GM19397 (cell line): ENCODE results near the gene AGPAT3.

Source experiments
- ATAC-seq: cut with Tn5 transposase; IDR thresholded peaks from one replicate; pipeline ENCODE4 v1.9.1; 2021; ENCODE audit warnings: mild to moderate bottlenecking, moderate library complexity; ENCODE audit not compliant: unreplicated experiment

Gene AGPAT3

GRCh38 chr21:43861706-43862105 lies 3.3 kb upstream of the AGPAT3 start:
- no peak for ATAC-seq

DNA sequence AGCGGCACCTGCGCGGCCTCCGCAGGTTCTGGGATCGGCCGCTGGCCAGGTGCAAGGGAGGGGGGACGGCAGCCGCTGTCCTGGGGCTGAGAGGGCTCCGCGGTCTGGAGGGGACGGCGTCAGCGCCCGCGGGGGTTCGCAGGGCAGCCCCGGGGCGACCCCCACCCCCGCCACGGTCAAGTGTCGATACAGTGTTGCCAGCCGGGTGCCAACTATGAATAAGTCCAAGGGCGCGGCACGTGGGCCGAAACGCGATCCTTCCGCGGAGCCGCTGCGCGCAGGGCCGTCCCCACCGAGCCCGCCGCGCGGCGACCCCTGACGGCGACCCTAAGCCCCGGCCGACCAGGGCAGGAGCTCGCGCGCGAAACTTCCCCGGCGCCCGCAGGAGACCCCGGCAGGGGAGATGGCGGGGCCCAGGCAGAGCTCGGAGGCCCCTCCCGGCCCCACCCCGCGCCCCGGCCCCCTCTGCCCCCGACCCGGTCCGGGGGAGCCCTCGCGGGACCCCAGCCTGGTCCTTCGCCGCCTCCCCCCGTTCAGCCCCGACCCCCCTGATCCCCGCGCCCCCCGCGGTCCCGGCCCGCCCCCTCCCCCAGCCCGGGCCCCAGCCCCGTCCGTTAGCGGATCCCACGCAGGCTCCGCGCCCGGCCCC lies 586 bp upstream of the AGPAT3 start:
- peak; percentile 10 for ATAC-seq

- ATAC-seq = peak; percentile 42
Measured at GRCh38 chr21:43865540-43866259, 677 bp downstream of the AGPAT3 start.

DNA sequence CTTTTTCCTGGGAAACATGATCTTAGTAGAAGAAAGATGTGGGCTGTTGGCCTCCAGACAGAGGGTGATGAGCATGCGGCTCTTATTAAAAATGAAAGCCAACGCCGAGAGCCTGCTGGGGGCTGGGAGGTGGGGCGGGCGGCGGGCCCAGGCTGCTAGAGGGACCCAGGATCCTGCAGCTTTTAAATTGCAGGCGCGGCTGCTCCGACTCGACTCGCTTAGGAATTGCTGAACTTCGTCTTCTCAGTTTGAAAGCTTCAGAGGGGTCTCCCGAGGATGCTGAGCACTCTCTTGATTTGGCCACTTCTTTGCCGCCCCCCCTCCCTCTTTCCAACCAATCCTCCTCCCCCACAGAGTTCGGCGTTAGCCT lies 1.2 kb downstream of the AGPAT3 start:
- no peak for ATAC-seq

DNA sequence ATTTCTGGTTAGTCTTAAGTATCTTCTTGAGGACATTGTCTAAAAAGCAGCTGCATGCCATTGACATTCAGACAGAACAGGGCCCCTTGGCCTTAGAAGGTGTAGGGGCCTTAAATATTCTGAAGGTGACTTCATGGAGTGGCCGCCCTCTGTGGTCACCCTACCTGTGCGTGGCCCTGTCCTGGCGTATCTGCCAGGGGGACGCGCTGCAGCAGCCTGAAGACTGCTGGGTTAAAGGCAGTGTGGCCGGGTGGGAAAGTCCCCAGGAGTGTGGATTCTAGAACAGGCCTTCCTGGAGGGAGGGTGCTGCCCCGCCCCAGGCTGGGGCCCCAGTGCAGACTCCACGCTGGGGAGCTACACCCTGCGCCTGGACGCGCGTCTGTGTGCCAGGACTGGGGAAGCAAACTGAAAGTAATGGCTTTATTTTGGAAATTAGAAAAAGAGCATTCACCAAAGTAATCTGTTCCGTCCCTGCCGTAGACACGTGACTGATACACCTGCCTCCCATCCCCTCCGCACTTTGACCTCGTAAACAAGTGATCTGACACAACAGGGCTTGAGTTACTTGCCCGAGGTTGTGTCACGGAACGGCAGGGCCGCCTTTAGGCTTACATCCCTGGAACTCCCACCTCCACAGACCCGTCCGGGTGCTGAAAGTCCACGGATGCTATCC lies 1.8 kb downstream of the AGPAT3 start:
- ATAC-seq = no peak

- ATAC-seq = no peak
Measured at GRCh38 chr21:43867332-43867703, 2.3 kb downstream of the AGPAT3 start.

GRCh38 chr21:43867948-43868347 lies 2.9 kb downstream of the AGPAT3 start:
- no peak for ATAC-seq

DNA sequence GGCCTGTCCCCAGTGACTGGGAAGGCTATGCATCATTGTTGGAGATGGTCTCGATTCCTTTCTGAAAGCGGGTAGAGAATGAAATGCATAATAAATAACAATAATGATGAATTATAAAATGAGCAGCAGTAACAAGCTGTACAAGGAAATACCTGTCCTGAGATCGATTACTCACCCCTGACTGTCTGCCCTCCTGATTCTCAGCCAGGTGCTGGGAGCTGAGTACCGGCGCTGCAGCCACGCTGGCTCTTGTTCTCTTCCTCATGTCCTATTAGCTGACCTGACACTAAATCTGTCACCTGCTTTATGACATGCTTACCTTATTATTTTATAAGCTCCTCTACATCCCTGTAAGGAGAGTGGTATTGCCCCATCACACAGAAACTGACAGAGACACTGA lies 3.4 kb downstream of the AGPAT3 start:
- ATAC-seq = no peak

DNA sequence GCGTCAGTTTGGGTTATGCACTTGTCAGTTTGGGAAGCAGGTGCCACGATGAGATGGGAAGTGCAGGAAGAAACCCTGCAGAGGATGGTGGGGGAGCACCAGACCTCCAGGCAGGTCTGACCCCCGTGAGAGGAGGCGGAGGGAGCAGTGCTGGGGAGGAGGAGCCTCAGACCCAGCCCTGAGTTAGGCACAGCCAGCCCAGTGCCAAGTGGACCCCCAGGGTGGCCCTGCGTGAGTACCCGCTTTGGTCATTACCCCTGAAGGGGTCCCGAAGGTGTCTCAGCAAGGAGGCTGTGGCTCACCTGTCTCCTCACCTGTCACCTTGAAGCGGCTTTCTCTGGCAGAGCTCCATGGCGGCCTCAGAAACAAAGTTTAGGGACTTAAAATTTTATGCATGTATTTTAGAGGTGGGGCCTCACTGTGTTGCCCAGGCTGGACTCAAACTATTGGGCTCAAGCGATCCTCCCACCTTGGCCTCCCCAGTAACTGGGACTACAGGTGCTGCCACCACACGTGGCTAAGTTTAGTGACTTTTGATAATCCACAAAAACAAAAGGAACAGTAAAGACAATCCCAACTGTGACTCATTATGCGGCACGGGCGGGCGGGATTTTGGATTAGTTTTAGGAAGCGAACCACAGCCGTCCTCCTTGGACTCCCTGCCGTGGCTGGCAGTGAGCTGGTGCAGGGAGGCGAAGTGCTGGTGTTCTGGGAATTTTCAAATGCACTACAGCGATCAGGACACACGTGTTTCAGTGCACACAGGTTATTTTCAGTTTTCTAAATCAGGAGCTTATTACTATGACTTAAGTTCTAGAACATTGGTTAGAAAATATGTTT lies 4.7 kb downstream of the AGPAT3 start:
- no peak for ATAC-seq

DNA sequence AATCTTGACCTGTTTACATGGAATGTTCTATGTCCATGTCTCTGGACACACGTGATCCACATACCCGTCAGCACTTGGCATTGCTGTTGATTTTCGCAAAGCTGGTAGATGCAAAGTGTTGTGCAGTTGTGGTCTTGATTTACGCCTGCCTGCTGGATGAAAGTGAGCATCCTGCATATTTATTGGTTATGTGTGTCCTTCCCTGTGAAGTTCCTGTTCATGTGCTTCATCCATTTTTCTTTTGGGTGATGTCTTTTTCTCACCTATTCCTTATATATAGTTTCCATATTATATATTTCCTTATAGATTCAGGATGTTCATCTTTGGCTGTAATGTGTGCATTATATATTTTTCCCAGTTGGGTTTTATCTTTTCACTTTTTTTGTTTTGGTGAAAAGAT lies 6.5 kb downstream of the AGPAT3 start:
- no peak for ATAC-seq

- ATAC-seq = no peak
Measured at GRCh38 chr21:43872531-43873197, 7.6 kb downstream of the AGPAT3 start.

- ATAC-seq = no peak
Measured at GRCh38 chr21:43873673-43874072, 8.7 kb downstream of the AGPAT3 start.

- ATAC-seq = no peak
Measured at GRCh38 chr21:43874085-43874805, 9.2 kb downstream of the AGPAT3 start.

- no peak for ATAC-seq
Measured at GRCh38 chr21:43876605-43877004, 11.6 kb downstream of the AGPAT3 start.

- ATAC-seq = no peak
Measured at GRCh38 chr21:43877936-43878575, 13.0 kb downstream of the AGPAT3 start.

- ATAC-seq = no peak
Measured at GRCh38 chr21:43879348-43880110, 14.5 kb downstream of the AGPAT3 start.

- no peak for ATAC-seq
Measured at GRCh38 chr21:43880111-43880985, 15.3 kb downstream of the AGPAT3 start.

DNA sequence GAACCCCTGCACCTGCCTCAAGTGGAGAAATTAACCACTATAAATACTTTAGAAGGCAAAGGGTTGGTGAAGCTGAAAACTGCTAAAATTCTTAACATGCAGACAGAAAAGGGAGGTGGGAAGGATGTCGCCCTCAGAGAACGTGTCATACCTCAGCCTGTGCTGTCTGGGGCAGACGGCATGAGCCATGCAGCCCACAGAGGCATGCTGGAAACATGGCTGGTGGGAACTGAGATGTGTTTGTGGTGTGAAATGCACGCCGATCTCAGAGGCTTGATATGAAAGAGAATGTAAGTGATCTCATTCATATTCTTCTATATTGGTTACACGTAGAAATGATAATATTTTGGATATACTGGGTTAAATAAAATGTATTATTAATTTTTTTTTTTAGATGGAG lies 16.3 kb downstream of the AGPAT3 start:
- ATAC-seq = no peak
